K562 (cell line): ENCODE measurements around the gene SEC24A. TPM values are rescaled to one million over a fixed set of nuclear protein-coding genes. Genes with fewer than 3 reads are reported as not detected.

Experiments used
- BRCA1 ChIP-seq, 2 experiments: fragments of 450-650 bp in 1 of 2; sonication (generic) in 1 of 2; formaldehyde crosslinking in 1 of 2; IDR thresholded peaks; 2 replicates each; pipeline versions ENCODE4 v1.5.0 to v1.6.1; 2017 to 2020; ENCODE audit warnings: mild to moderate bottlenecking in 1 of 2, missing genetic modification reagents in 1 of 2
- FOXK1 ChIP-seq: sonication (generic); formaldehyde crosslinking; IDR thresholded peaks from 2 replicates; pipeline ENCODE4 v1.8.0; 2022; ENCODE audit warnings: missing genetic modification reagents, mild to moderate bottlenecking, borderline replicate concordance
- MCM3 ChIP-seq: fragments of 450-650 bp; IDR thresholded peaks from 2 replicates; pipeline ENCODE4 v1.6.1; 2016
- MEF2A ChIP-seq: IDR thresholded peaks from 2 replicates; pipeline ENCODE4 v1.6.1; 2011; ENCODE audit warnings: low read depth, mild to moderate bottlenecking, low read length, moderate library complexity; ENCODE audit not compliant: control insufficient read depth
- POLR2H ChIP-seq: IDR thresholded peaks from 2 replicates; pipeline ENCODE4 v1.6.1; 2016; ENCODE audit warnings: missing genetic modification characterization, low read depth, mild to moderate bottlenecking, control low read depth, missing compliant biosample characterization, moderate library complexity
- THRAP3 ChIP-seq: fragments of 450-650 bp; IDR thresholded peaks from 2 replicates; pipeline ENCODE4 v1.6.1; 2016; ENCODE audit warnings: mild to moderate bottlenecking, inconsistent platforms, borderline replicate concordance
- ZNF232 ChIP-seq: sonication (generic); formaldehyde crosslinking; IDR thresholded peaks from 2 replicates; pipeline ENCODE4 v1.8.0; 2022; ENCODE audit warnings: mild to moderate bottlenecking, missing genetic modification reagents
- ZNF316 ChIP-seq: fragments of 450-650 bp; IDR thresholded peaks from 2 replicates; pipeline ENCODE4 v1.6.1; 2016
- polyA plus RNA-seq, 8 experiments: library from polyadenylated mRNA; depleted of rRNA in 4 of 8; stranded (reverse) in 5 of 8; unstranded in 3 of 8; fragments of >200 nt; fragmentation: Nextera tagmentation in 2 of 8; fragmentation: Illumina TruSeq in 1 of 8; extraction: Ambion mirVana in 2 of 8; extraction: Trizol in 1 of 8; gene quantifications; 2 replicates each; pipeline versions ENCODE4 v1.2.1 to v1.2.3, GENCODE V29; 2011 to 2014; ENCODE audit warnings: inconsistent platforms in 1 of 8, missing spikeins in 1 of 8
- total RNA-seq, 7 experiments: library from RNA; depleted of rRNA in 6 of 7; stranded (reverse); fragments of >200 nt in 6 of 7; fragmentation: Illumina TruSeq in 2 of 7; extraction: Trizol in 2 of 7; gene quantifications; 2 replicates each; pipeline versions ENCODE4 v1.2.1 to v1.2.3, GENCODE V29; 2011 to 2021; ENCODE audit warnings: low replicate concordance in 1 of 7
- TF ChIP-seq, protein P1 (sequence below), 2 experiments: fragments of 450-650 bp; formaldehyde crosslinking in 1 of 2; IDR thresholded peaks; 2 replicates each; pipeline versions ENCODE4 v1.4.0 to v1.6.1; 2014 to 2020; ENCODE audit warnings: mild to moderate bottlenecking in 2 of 2, borderline replicate concordance in 1 of 2, low read depth in 1 of 2
- TF ChIP-seq, protein P2 (sequence below): sonication (generic); formaldehyde crosslinking; IDR thresholded peaks from 2 replicates; pipeline ENCODE4 v1.8.0; 2022; ENCODE audit warnings: missing genetic modification reagents, mild to moderate bottlenecking, borderline replicate concordance
- TF ChIP-seq, protein P3 (sequence below): fragments of 250-450 bp; sonication (Bioruptor Pico); IDR thresholded peaks from 2 replicates; pipeline ENCODE4 v1.6.1; 2021; ENCODE audit warnings: mild to moderate bottlenecking
- TF ChIP-seq, protein P4 (sequence below): fragments of 250-450 bp; sonication (Bioruptor Pico); IDR thresholded peaks from 2 replicates; pipeline ENCODE4 v1.8.0; 2021; ENCODE audit warnings: moderate library complexity, mild to moderate bottlenecking, inconsistent platforms

SEC24A gene
- total and polyA plus RNA-seq, 9 of the 15 experiments (the other 6 are each of a cell fraction or from before 2014, with no cell fraction given): 7.9 to 36.5 (median 17.5) TPM

DNA sequence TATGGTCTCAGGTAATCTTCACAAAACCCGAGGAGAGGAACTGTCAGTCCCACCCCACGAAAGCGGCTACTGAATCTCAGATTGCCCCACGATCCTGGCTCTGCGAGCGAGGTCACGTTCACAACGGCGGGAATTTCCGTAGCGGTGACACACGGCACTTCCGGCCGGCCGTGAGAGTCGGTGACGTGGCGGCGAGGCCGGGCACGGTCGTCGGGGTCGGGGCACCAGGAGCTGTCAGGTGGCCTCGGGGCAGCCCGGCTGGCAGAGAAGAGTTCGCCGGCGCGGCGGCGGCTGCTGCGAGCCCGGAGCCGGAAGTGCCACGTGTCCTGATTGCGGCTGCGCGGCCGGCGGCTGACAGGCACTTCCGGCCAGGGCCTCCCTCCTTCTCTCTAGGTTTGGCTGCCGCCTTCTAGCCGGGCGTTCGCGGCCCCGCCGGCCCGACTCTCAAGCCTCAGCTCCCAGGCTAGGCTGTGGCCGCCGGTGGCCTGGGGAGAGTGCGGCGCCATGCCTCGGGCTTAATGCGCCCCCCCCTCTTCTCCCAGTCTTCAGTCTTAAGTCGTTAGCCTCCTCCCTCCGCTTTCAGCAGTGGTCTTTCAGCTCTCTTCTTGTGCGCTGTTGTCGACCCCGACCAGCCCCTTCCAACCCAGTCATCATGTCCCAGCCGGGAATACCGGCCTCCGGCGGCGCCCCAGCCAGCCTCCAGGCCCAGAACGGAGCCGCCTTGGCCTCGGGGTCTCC is at the start of gene SEC24A (continued):
- TF ChIP-seq, protein P1, sequence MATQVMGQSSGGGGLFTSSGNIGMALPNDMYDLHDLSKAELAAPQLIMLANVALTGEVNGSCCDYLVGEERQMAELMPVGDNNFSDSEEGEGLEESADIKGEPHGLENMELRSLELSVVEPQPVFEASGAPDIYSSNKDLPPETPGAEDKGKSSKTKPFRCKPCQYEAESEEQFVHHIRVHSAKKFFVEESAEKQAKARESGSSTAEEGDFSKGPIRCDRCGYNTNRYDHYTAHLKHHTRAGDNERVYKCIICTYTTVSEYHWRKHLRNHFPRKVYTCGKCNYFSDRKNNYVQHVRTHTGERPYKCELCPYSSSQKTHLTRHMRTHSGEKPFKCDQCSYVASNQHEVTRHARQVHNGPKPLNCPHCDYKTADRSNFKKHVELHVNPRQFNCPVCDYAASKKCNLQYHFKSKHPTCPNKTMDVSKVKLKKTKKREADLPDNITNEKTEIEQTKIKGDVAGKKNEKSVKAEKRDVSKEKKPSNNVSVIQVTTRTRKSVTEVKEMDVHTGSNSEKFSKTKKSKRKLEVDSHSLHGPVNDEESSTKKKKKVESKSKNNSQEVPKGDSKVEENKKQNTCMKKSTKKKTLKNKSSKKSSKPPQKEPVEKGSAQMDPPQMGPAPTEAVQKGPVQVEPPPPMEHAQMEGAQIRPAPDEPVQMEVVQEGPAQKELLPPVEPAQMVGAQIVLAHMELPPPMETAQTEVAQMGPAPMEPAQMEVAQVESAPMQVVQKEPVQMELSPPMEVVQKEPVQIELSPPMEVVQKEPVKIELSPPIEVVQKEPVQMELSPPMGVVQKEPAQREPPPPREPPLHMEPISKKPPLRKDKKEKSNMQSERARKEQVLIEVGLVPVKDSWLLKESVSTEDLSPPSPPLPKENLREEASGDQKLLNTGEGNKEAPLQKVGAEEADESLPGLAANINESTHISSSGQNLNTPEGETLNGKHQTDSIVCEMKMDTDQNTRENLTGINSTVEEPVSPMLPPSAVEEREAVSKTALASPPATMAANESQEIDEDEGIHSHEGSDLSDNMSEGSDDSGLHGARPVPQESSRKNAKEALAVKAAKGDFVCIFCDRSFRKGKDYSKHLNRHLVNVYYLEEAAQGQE (IDR thresholded peaks at IDR 0.05; ENCODE audit: borderline replicate concordance): no peak; the same call in 1 of the 2 replicates
- TF ChIP-seq, protein P1 (CRISPR knock-in tag; IDR thresholded peaks at IDR 0.05; ENCODE audit: low read depth): peak; percentile 37; the same call in 1 of the 2 replicates
- TF ChIP-seq ZNF316: no peak
- TF ChIP-seq MCM3: no peak
- no peak for TF ChIP-seq THRAP3
- 0 out of 2 replicates have a peak, but pooled peaks have one; percentile 24 for TF ChIP-seq POLR2H (tag)
- no peak for TF ChIP-seq ZNF232 (CRISPR knock-in tag)
- TF ChIP-seq, protein P2, sequence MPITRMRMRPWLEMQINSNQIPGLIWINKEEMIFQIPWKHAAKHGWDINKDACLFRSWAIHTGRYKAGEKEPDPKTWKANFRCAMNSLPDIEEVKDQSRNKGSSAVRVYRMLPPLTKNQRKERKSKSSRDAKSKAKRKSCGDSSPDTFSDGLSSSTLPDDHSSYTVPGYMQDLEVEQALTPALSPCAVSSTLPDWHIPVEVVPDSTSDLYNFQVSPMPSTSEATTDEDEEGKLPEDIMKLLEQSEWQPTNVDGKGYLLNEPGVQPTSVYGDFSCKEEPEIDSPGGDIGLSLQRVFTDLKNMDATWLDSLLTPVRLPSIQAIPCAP (CRISPR knock-in tag): no peak
- TF ChIP-seq, protein P3, sequence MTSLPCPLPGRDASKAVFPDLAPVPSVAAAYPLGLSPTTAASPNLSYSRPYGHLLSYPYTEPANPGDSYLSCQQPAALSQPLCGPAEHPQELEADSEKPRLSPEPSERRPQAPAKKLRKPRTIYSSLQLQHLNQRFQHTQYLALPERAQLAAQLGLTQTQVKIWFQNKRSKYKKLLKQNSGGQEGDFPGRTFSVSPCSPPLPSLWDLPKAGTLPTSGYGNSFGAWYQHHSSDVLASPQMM: no peak
- no peak for TF ChIP-seq MEF2A
- TF ChIP-seq, protein P4, sequence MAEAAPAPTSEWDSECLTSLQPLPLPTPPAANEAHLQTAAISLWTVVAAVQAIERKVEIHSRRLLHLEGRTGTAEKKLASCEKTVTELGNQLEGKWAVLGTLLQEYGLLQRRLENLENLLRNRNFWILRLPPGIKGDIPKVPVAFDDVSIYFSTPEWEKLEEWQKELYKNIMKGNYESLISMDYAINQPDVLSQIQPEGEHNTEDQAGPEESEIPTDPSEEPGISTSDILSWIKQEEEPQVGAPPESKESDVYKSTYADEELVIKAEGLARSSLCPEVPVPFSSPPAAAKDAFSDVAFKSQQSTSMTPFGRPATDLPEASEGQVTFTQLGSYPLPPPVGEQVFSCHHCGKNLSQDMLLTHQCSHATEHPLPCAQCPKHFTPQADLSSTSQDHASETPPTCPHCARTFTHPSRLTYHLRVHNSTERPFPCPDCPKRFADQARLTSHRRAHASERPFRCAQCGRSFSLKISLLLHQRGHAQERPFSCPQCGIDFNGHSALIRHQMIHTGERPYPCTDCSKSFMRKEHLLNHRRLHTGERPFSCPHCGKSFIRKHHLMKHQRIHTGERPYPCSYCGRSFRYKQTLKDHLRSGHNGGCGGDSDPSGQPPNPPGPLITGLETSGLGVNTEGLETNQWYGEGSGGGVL (CRISPR knock-in tag): no peak
- 0 out of 2 replicates have a peak, but pooled peaks have one; percentile 58 for TF ChIP-seq FOXK1 (CRISPR knock-in tag)
- no peak for TF ChIP-seq BRCA1 (IDR thresholded peaks at IDR 0.05)
- no peak for TF ChIP-seq BRCA1 (CRISPR knock-in tag; IDR thresholded peaks at IDR 0.05)
